ENCODE data around the gene L1TD1. TPM values are rescaled to one million over a fixed set of nuclear protein-coding genes. Genes with fewer than 3 reads are reported as not detected.
"Not testable (repeated sequence)": the region's sequence is repeated elsewhere in the genome, so short reads cannot be mapped to it uniquely, and the experiment has no call there.

Gene L1TD1
- total and polyA plus RNA-seq, 2 donors (not counting 1 experiment from before 2014, with no cell fraction given) = 0.09 TPM; not detected in 1

GRCh38 chr1:62240651-62241370, 46.2 kb downstream of the L1TD1 start:
- no peaks in the 10 kb centered on the region for H3K36me3 ChIP-seq (replicated peaks in 1 of 2; ENCODE audit: control extremely low read depth in 1 of 2, control insufficient read depth in 1 of 2, extremely low read depth in 1 of 2, insufficient read depth in 2 of 2, low read length in 1 of 2)
- ChIA-PET POLR2A (no interaction called here), CTCF (no interaction called here)
- no peaks in the 10 kb centered on the region for H4K20me1 ChIP-seq (ENCODE audit: control insufficient read depth, insufficient read depth, low read length, poor library complexity, severe bottlenecking)
- TF ChIP-seq CTCF (IDR thresholded peaks at IDR 0.05) (no peak), EZH2 (IDR thresholded peaks at IDR 0.05; ENCODE audit: borderline replicate concordance, insufficient read depth, low read depth, low read length, poor library complexity, severe bottlenecking) (no peak)
- H3K9ac ChIP-seq (ENCODE audit: low read length) = no peak overlapping the region
- peaks cover 0 to 7% (median 0%) of the 10 kb centered on the region in 3 donors for H3K9me3 ChIP-seq (ENCODE audit: control extremely low read depth in 1 of 3, control insufficient read depth in 2 of 3, insufficient read depth in 1 of 3, low read length in 2 of 3)
- no peaks in the 10 kb centered on the region for H3K9me3 Mint-ChIP-seq (ENCODE audit: insufficient read depth)
- H3K27me3 Mint-ChIP-seq = peaks cover 6% of the 10 kb centered on the region
- no peak overlapping the region for H3K4me3 ChIP-seq (ENCODE audit: control extremely low read depth in 1 of 5, extremely low read depth in 1 of 5, insufficient read depth in 1 of 5, low read depth in 2 of 5, low read length in 4 of 5)
- WGBS (ENCODE audit: insufficient coverage) = 82% methylated on average over 5 of the region's 9 CpGs
- H3K27ac ChIP-seq (ENCODE audit: low read length in 2 of 2) = no peak overlapping the region
- H3K27ac Mint-ChIP-seq = no peak overlapping the region
- H3K4me2 ChIP-seq (replicated peaks; ENCODE audit: low read depth, low read length, poor library complexity, severe bottlenecking) = no peak overlapping the region
- DNase-seq (no peak), ATAC-seq (ENCODE audit: low read depth) (no peak)
- H2AFZ ChIP-seq (ENCODE audit: insufficient read depth, low read depth, low read length, poor library complexity, severe bottlenecking) = no peak overlapping the region
- H3K27me3 ChIP-seq (replicated peaks in 1 of 4; ENCODE audit: control extremely low read depth in 1 of 4, control insufficient read depth in 3 of 4, insufficient read depth in 4 of 4, low read length in 3 of 4) = no peaks in the 10 kb centered on the region
- intact Hi-C loops (cut with micrococcal nuclease) = no loop called here
- no peak overlapping the region for H3K4me3 Mint-ChIP-seq
- no peaks in the 10 kb centered on the region for H3K4me1 Mint-ChIP-seq
- H3K79me2 ChIP-seq (ENCODE audit: control insufficient read depth, insufficient read depth, low read length) = no peaks in the 10 kb centered on the region
- no peaks in the 10 kb centered on the region for H3K4me1 ChIP-seq (ENCODE audit: control insufficient read depth in 2 of 2, insufficient read depth in 2 of 2, low read length in 2 of 2)

GRCh38 chr1:62241371-62242131, 46.9 kb downstream of the L1TD1 start:
- WGBS (ENCODE audit: insufficient coverage) = 85% methylated on average over 8 of the region's 12 CpGs
- no peak overlapping the region for H3K9ac ChIP-seq (ENCODE audit: low read length)
- H3K4me1 ChIP-seq (ENCODE audit: control insufficient read depth in 2 of 2, insufficient read depth in 2 of 2, low read length in 2 of 2) = no peaks in the 10 kb centered on the region
- H3K27ac Mint-ChIP-seq = no peak overlapping the region
- no peaks in the 10 kb centered on the region for H3K36me3 ChIP-seq (replicated peaks in 1 of 2; ENCODE audit: control extremely low read depth in 1 of 2, control insufficient read depth in 1 of 2, extremely low read depth in 1 of 2, insufficient read depth in 2 of 2, low read length in 1 of 2)
- no peaks in the 10 kb centered on the region for H3K9me3 Mint-ChIP-seq (ENCODE audit: insufficient read depth)
- DNase-seq (no peak), ATAC-seq (ENCODE audit: low read depth) (no peak)
- no peak overlapping the region for H3K4me2 ChIP-seq (replicated peaks; ENCODE audit: low read depth, low read length, poor library complexity, severe bottlenecking)
- H3K79me2 ChIP-seq (ENCODE audit: control insufficient read depth, insufficient read depth, low read length) = no peaks in the 10 kb centered on the region
- TF ChIP-seq EZH2 (IDR thresholded peaks at IDR 0.05; ENCODE audit: borderline replicate concordance, insufficient read depth, low read depth, low read length, poor library complexity, severe bottlenecking) (no peak), CTCF (IDR thresholded peaks at IDR 0.05) (no peak)
- no peaks in the 10 kb centered on the region for H3K27me3 ChIP-seq (replicated peaks in 1 of 4; ENCODE audit: control extremely low read depth in 1 of 4, control insufficient read depth in 3 of 4, insufficient read depth in 4 of 4, low read length in 3 of 4)
- H2AFZ ChIP-seq (ENCODE audit: insufficient read depth, low read depth, low read length, poor library complexity, severe bottlenecking) = no peak overlapping the region
- CTCF ChIA-PET = no interaction called here
- H3K4me1 Mint-ChIP-seq = no peaks in the 10 kb centered on the region
- H3K9me3 ChIP-seq (ENCODE audit: control extremely low read depth in 1 of 3, control insufficient read depth in 2 of 3, insufficient read depth in 1 of 3, low read length in 2 of 3) = peaks cover 0 to 7% (median 0%) of the 10 kb centered on the region in 3 donors
- no peak overlapping the region for H3K27ac ChIP-seq (ENCODE audit: low read length in 2 of 2)
- H4K20me1 ChIP-seq (ENCODE audit: control insufficient read depth, insufficient read depth, low read length, poor library complexity, severe bottlenecking) = no peaks in the 10 kb centered on the region
- H3K4me3 Mint-ChIP-seq = no peak overlapping the region
- intact Hi-C loops (cut with micrococcal nuclease) = no loop called here
- POLR2A ChIA-PET = no interaction called here
- no peak overlapping the region for H3K4me3 ChIP-seq (ENCODE audit: control extremely low read depth in 1 of 5, extremely low read depth in 1 of 5, insufficient read depth in 1 of 5, low read depth in 2 of 5, low read length in 4 of 5)
- H3K27me3 Mint-ChIP-seq = peaks cover 6% of the 10 kb centered on the region

GRCh38 chr1:62244380-62244779, 49.7 kb downstream of the L1TD1 start:
- H3K9me3 ChIP-seq (ENCODE audit: control extremely low read depth in 1 of 3, control insufficient read depth in 2 of 3, insufficient read depth in 1 of 3, low read length in 2 of 3); DNase-seq; H3K27ac Mint-ChIP-seq; H3K27me3 ChIP-seq (replicated peaks in 1 of 4; ENCODE audit: control extremely low read depth in 1 of 4, control insufficient read depth in 3 of 4, insufficient read depth in 4 of 4, low read length in 3 of 4); H2AFZ ChIP-seq (ENCODE audit: insufficient read depth, low read depth, low read length, poor library complexity, severe bottlenecking); H3K9me3 Mint-ChIP-seq (ENCODE audit: insufficient read depth); intact Hi-C loops (cut with micrococcal nuclease); H3K4me1 Mint-ChIP-seq; H3K9ac ChIP-seq (ENCODE audit: low read length); H4K20me1 ChIP-seq (ENCODE audit: control insufficient read depth, insufficient read depth, low read length, poor library complexity, severe bottlenecking); POLR2A ChIA-PET; H3K36me3 ChIP-seq (replicated peaks in 1 of 2; ENCODE audit: control extremely low read depth in 1 of 2, control insufficient read depth in 1 of 2, extremely low read depth in 1 of 2, insufficient read depth in 2 of 2, low read length in 1 of 2); H3K27me3 Mint-ChIP-seq; H3K4me3 ChIP-seq (ENCODE audit: control extremely low read depth in 1 of 5, extremely low read depth in 1 of 5, insufficient read depth in 1 of 5, low read depth in 2 of 5, low read length in 4 of 5); CTCF ChIA-PET; H3K4me2 ChIP-seq (replicated peaks; ENCODE audit: low read depth, low read length, poor library complexity, severe bottlenecking); H3K4me3 Mint-ChIP-seq; ATAC-seq (ENCODE audit: low read depth); H3K79me2 ChIP-seq (ENCODE audit: control insufficient read depth, insufficient read depth, low read length); H3K27ac ChIP-seq (ENCODE audit: low read length in 2 of 2); H3K4me1 ChIP-seq (ENCODE audit: control insufficient read depth in 2 of 2, insufficient read depth in 2 of 2, low read length in 2 of 2): not testable (repeated sequence)
- WGBS (ENCODE audit: insufficient coverage) = 93% methylated on average over 2 of the region's 3 CpGs

All from B cell (primary cell).